ENCODE measurements around the gene BLOC1S6.

Gene BLOC1S6, protein sequence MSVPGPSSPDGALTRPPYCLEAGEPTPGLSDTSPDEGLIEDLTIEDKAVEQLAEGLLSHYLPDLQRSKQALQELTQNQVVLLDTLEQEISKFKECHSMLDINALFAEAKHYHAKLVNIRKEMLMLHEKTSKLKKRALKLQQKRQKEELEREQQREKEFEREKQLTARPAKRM

DNA sequence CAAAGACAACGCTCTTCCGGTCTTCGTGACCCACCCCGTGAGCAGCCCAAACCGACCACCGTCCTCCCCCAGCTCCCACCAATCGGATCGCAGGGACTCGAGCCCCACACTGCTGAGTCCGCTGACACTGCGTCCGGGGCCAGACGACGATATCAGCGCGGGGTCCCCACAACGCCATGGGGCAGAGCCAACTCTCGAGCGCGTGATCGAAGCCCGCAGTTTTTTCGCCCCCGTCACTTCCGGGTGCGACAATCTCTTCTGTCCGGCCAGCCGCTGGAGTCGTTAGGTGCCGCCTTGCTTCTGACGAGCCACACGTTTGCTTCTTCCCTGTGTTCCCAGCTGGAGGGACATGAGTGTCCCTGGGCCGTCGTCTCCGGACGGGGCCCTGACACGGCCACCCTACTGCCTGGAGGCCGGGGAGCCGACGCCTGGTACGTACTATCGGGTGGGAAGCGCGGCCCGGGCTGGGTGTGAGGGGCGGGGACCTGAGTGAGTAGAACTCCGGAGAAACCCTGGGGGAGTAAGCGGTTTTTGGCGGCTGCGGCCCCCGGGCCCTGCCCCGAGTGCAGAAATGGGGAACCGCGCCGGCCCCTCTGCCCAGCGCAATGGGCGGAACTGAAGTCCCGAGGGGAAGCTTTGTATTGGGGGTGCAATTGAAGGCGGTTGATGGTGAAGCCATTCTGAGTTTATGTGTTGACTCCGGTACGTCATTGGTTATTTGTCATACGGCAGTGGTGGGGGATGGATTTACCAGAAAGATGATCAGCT lies at the start of gene BLOC1S6:
TSS of gene BLOC1S6 (plus strand) at position 285 of the 768 bp plus-strand sequence. CDS start at position 350, 65 bp downstream.
- peak; percentile 51 for DNase-seq

GRCh38 chr15:45539680-45540079 lies 47.5 kb upstream of the BLOC1S6 start:
- DNase-seq: no peak

- no peak for DNase-seq
These were observed 46.6 kb upstream of the BLOC1S6 start for GRCh38 chr15:45540531-45540930.

- no peak for DNase-seq
These were observed 44.1 kb upstream of the BLOC1S6 start for GRCh38 chr15:45543051-45543450.

GRCh38 chr15:45544266-45545023 lies 42.7 kb upstream of the BLOC1S6 start:
- no peak for DNase-seq

- DNase-seq: no peak
These were observed 40.4 kb upstream of the BLOC1S6 start for GRCh38 chr15:45546789-45547188.

DNA sequence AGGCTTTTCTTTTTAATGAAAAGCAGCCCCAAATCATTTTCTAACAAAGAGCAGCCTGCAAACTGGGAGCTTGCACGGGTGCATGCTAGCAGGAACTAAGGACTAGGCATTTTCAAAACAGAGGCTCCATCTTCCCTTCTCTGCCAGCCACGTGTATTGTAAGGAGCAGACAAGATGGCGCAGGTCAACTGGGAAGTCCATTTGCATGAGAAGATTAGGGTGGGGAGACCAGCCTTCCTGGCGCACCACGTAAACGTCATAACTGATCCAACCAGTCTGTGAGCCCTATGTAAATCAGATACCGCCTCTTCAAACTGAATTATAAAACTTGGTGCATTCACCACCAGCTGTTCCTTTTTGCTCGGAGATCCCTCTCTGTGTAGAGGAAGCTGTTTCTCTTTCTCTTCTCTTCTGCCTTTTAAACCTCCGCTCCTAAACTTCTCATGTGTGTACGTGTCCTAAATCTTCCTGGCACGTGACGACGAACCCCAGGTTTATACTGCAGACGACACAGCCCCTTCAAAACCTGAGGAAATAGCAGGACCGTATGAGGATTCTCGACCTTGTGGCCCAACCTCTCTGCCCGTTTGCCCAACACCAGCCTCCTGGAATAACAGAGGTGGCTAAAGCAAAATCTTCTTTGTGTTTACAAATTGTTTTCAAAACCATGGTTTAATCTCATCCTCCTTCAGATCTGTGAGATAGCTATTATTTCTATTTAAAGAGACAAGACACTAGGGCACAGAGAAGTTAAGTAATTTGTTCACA lies 38.2 kb upstream of the BLOC1S6 start:
- DNase-seq: no peak

DNA sequence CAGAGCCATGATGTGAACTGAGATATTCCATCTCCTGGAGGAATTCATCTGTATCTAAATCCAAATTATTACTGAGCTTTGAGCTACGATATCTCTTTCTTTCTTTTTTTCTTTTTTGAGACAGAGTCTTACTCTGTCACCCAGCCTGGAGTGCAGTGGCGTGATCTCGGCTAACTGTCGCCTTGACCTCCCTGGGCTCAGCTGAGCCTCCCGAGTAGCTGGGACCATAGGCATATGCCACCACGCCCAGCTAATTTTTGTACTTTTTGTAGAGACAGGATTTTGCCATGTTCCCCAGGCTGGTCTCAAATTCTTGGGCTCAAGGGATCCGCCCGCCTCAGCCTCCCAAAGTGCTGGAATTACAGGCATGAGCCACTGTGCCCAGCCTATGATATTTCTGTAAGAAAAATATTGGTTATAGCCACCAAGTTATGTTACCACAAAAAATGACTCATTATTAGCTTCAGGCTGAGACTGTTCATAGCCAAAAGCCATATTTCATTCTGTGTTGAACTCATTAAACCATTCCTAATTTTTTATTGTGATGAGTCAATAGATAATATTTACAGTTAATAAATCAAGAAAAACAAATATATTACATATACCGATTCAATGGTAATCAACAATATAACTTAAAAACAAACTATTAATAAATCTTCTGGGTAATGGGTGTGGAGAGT lies 37.5 kb upstream of the BLOC1S6 start:
- DNase-seq: no peak

- no peak for DNase-seq
These were observed 36.7 kb upstream of the BLOC1S6 start for GRCh38 chr15:45550436-45550835.

DNA sequence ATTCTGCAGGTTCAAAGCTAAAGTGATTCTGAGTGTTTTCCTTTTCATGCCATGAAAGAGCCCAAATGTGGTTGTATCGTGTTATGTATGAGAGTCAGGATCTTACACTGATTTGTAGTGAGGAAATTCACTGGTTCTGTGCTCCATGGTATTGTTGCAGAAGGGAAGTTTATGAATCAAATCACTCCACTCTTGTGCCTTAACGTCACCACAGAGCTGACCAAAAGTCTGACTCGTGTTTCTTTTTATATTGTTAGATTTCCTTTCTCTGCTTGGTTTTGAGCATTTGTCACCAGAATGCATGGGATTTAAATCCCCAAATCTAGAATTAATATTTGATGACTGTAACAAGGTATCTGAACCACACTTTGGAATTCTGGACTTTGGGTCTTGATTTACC lies 35.5 kb upstream of the BLOC1S6 start:
- DNase-seq: no peak

GRCh38 chr15:45555934-45556608 lies 31.1 kb upstream of the BLOC1S6 start:
- DNase-seq: no peak

- no peak for DNase-seq
These were observed 14.6 kb upstream of the BLOC1S6 start for GRCh38 chr15:45572617-45573016.

DNA sequence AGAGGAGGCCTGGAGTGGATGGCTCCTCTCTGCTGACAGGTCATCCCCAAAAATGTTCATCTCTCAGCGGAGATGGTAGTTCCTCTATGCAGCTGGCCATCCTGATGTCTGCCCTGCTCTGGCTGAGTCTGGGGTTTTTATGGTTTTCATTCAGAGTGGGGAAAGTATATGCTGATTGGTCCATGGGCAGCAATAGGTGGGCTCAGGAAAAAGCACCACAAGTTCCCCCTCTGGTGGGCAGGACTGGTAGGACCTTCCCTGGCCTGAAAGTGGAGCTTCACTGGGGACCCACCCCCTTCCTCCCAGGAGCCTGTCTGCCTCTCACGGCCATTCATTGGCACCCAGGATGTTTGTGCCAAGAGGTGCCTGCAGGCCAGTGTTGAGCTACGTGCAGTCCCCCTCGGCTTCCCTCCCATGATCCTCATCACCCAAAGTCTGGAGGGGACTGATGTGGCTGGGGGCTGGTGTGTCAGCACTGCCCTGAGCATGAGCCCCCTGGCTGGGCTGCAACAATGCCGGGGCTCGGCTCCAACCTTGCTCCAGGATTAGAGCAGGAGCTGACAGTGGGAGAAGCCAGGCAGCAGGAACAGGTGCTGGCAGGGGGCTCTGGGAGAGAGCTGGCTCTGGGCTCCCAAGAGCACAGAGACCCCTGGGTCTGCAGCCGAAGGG lies 13.1 kb upstream of the BLOC1S6 start:
- DNase-seq: no peak

- DNase-seq: no peak
These were observed 5.3 kb upstream of the BLOC1S6 start for GRCh38 chr15:45581919-45582318.

DNA sequence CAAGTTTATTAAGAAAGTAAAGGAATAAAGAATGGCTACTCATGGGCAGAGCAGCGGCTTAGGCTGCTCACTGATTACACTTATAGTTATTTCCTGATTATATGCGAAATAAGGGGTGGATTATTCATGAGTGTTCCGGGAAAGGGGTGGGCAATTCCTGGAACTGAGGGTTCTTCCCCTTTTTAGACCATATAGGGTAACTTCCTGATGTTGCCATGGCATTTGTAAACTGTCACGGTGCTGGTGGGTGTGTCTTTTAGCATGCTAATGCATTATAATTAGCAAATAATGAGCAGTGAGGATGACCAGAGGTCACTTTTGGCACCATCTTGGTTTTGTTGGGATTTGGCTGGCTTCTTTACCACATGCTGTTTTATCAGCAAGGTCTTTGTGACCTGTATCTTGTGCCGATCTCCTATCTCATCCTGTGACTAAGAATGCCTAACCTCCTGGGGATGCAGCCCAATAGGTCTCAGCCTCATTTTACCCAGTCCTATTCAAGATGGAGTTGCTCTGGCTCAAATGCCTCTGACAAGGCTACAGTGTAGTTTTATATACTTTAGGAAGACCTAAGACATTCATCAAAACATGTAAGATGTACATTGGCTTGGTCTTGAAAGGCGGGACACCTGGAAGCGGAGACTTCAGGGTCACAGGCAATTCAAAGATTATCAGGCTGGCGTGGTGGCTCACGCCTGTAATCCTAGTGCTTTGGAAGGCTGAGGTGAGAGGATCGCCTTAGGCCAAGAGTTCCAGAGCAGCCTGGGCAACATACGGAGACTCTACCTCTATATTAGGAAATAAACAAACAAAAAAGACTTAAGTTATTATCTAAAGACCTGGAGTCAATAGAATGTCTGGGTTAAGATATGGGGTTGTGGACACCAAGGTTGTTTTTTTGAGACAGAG lies 3.2 kb upstream of the BLOC1S6 start:
- no peak for DNase-seq

- DNase-seq: no peak
These were observed 1.9 kb upstream of the BLOC1S6 start for GRCh38 chr15:45585069-45585791.

- no peak for DNase-seq
These were observed 1.1 kb upstream of the BLOC1S6 start for GRCh38 chr15:45586125-45586524.

DNA sequence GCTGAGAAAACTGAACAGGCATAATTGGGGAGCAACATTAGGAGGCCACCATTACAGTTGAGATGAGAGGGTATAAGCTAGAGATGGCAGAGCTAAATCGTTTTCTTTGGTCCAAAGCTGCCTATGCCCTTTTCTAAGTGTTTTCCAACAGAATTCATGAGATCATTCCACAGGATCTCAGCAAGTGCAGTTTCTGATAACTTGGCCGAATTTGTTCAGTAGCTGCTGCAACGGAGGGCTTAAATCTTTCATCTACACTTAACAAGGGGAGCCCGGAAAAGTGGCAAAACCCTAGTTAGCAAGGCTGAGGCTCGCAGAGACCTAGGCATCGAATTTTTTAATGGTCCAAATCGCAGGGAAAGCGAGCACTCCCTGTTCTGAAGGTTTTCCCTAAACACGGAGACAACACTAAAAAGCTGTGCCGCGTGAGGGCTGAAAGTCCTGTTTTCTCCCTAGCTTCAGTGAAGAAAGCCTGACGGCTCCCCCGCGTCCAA lies 531 bp upstream of the BLOC1S6 start:
- no peak for DNase-seq

- DNase-seq: no peak
These were observed 638 bp downstream of the BLOC1S6 start for GRCh38 chr15:45587863-45588170.

All from NCI-H2107 (cell line).